Measurements from ENCODE around the gene PRELID1. TPM values are rescaled to one million over a fixed set of nuclear protein-coding genes. Genes with fewer than 3 reads are reported as not detected.

The PRELID1 gene
- total and polyA plus RNA-seq, 2 donors (not counting 3 experiments of a cell fraction or from before 2014, with no cell fraction given) = 201 to 293 TPM

- TF ChIP-seq MAX (IDR thresholded peaks at IDR 0.05; ENCODE audit: insufficient read depth, insufficient read length) = no peak
- TF ChIP-seq MYC (IDR thresholded peaks at IDR 0.05; ENCODE audit: low read depth, low read length) = no peak
- TF ChIP-seq GATA2 (IDR thresholded peaks at IDR 0.05; ENCODE audit: insufficient read depth, insufficient read length, low read depth, low read length) = no peak
- TF ChIP-seq JUN (IDR thresholded peaks at IDR 0.05; ENCODE audit: borderline replicate concordance, insufficient read depth, insufficient read length, low read depth) = no peak
- TF ChIP-seq FOS (IDR thresholded peaks at IDR 0.05; ENCODE audit: borderline replicate concordance, insufficient read depth, low read length) = no peak
- TF ChIP-seq, protein P1, sequence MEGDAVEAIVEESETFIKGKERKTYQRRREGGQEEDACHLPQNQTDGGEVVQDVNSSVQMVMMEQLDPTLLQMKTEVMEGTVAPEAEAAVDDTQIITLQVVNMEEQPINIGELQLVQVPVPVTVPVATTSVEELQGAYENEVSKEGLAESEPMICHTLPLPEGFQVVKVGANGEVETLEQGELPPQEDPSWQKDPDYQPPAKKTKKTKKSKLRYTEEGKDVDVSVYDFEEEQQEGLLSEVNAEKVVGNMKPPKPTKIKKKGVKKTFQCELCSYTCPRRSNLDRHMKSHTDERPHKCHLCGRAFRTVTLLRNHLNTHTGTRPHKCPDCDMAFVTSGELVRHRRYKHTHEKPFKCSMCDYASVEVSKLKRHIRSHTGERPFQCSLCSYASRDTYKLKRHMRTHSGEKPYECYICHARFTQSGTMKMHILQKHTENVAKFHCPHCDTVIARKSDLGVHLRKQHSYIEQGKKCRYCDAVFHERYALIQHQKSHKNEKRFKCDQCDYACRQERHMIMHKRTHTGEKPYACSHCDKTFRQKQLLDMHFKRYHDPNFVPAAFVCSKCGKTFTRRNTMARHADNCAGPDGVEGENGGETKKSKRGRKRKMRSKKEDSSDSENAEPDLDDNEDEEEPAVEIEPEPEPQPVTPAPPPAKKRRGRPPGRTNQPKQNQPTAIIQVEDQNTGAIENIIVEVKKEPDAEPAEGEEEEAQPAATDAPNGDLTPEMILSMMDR (IDR thresholded peaks at IDR 0.05; ENCODE audit: extremely low read depth in 1 of 2, insufficient read depth in 1 of 2, low read depth in 1 of 2, low read length in 2 of 2) = no peak
- TF ChIP-seq EZH2 (IDR thresholded peaks at IDR 0.05; ENCODE audit: borderline replicate concordance, low read depth, low read length, severe bottlenecking) = no peak
- TF ChIP-seq POLR2A (IDR thresholded peaks at IDR 0.05; ENCODE audit: low read depth, low read length) = no peak
- no peak for TF ChIP-seq POLR2AphosphoS5 (IDR thresholded peaks at IDR 0.05; ENCODE audit: insufficient read depth, low read depth, low read length)
- dilution Hi-C loops (cut with MboI; ENCODE audit: extremely low pct_ligation_motif_present, low sequenced_read_pairs) (no loop called here), intact Hi-C loops (cut with micrococcal nuclease) (loop anchor here (2.0 kb wide), 2 partner anchors 147 to 193 kb away; no protein-coding TSS in a partner anchor)
- no peak for DNase-seq (ENCODE audit: low read depth, low spot score)
- ChIA-PET POLR2A (no interaction called here), CTCF (interaction anchor here (0.9 to 3.4 kb wide), 7 partner anchors 12 to 194 kb away, joined by 3 to 45 read pairs (median 19); no protein-coding TSS in a partner anchor)
- no peaks in the 10 kb centered on the region for H3K27me3 ChIP-seq (ENCODE audit: control insufficient read depth in 2 of 2, insufficient read depth in 2 of 2, low read length in 2 of 2)
- peaks cover 0 to 13% of the 10 kb centered on the region in 2 experiments for H3K36me3 ChIP-seq (ENCODE audit: control insufficient read depth in 2 of 2, extremely low read depth in 1 of 2, insufficient read depth in 2 of 2, low read length in 2 of 2)
- no TSS peak for BruUV-seq (replicated peaks)
- peaks cover 30% of the 10 kb centered on the region for H3K4me1 ChIP-seq (ENCODE audit: control insufficient read depth, extremely low read depth, insufficient read depth, low read length)
- no peak overlapping the region for H3K9ac ChIP-seq (replicated peaks; ENCODE audit: extremely low read depth, insufficient read depth, low read length)
- no peaks in the 10 kb centered on the region for H4K20me1 ChIP-seq (replicated peaks; ENCODE audit: control insufficient read depth, extremely low read depth, insufficient read depth, low read length)
- no peaks in the 10 kb centered on the region for H3K9me3 ChIP-seq (replicated peaks; ENCODE audit: control insufficient read depth, insufficient read depth, low read length)
- no peak overlapping the region for H2AFZ ChIP-seq (ENCODE audit: low read depth, low read length)
- peaks cover 40% of the 10 kb centered on the region for H3K79me2 ChIP-seq (ENCODE audit: control insufficient read depth, insufficient read depth, low read length)
- H3K4me2 ChIP-seq (ENCODE audit: insufficient read depth, low read length) = no peak overlapping the region
- no peaks in the 10 kb centered on the region for H3K9me1 ChIP-seq (replicated peaks; ENCODE audit: control insufficient read depth, extremely low read depth, insufficient read depth, low read length)
- no peak overlapping the region for H3K4me3 ChIP-seq (replicated peaks in 1 of 3; ENCODE audit: insufficient read depth in 1 of 3, low read depth in 1 of 3, low read length in 3 of 3)
- no peak for FAIRE-seq
- H3K27ac ChIP-seq (ENCODE audit: insufficient read depth, low read depth, low read length) = no peak overlapping the region
These were observed 4.2 kb downstream of the PRELID1 start for GRCh38 chr5:177307544-177308363.
